ENCODE data around the gene CCDC12. TPM values are rescaled to one million over a fixed set of nuclear protein-coding genes. Genes with fewer than 3 reads are reported as not detected.
A peak's percentile ranks its signal among the peaks of the same experiment; 100 is the strongest.

CCDC12 gene
- polyA plus RNA-seq, 1 of the 3 experiments (the other 2 are of a cell fraction), result 105 TPM

DNA sequence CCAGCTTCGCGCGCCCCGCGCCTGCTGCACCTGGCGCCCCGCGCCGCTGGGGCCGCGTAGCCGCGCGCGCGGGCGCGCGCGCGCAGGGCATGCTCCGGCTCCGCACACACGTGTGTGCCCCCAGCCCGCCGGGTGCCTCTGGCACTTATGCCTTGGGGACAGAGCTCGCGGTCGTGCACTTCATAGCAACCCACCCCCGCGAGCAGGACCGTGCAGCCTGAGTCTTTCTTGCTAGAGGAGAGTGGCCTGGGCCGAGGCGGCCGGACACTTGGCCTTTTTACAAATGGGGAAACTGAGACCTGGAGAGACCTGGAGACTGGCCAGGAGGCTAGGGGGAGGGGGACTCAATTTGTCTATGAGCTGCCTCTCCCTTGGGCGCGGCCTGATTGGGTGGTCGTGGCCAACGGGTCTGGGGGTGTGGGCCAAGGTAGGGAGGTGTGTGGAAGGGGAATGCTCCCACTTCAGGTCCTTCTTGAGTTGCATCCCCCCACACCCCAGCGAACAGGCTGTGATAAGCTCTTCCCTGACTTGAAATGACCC lies 3.5 kb upstream of the CCDC12 start:
- Histone ChIP-seq H2AFZ (ENCODE audit: low read depth) (no peak overlapping the region), H3K9me3 (no peaks in the 10 kb centered on the region), H3K4me2 (peak overlapping the region; percentile 97), H3K27ac (ENCODE audit: low read depth in 2 of 2, low read length in 1 of 2) (peak overlapping the region in 1 of 2 experiments; percentile 13; a peak in 1 of 4 replicates), H4K20me1 (ENCODE audit: insufficient read depth) (peaks cover 10% of the 10 kb centered on the region), H3F3A (replicated peaks; ENCODE audit: insufficient read depth) (no peaks in the 10 kb centered on the region), H3K9me2 (no peaks in the 10 kb centered on the region), H3K9ac (peak overlapping the region; percentile 65), H3K36me3 (replicated peaks in 1 of 2; ENCODE audit: control insufficient read depth in 1 of 2, insufficient read depth in 2 of 2, low read length in 1 of 2) (no peaks in the 10 kb centered on the region), H3K4me3 (ENCODE audit: low read depth in 2 of 2, low read length in 1 of 2) (peak overlapping the region; percentile 65 to 78), H3K79me2 (ENCODE audit: insufficient read depth) (peaks cover 17% of the 10 kb centered on the region), H3K4me1 (ENCODE audit: control insufficient read depth in 1 of 2, insufficient read depth in 2 of 2, low read depth in 1 of 2, low read length in 1 of 2) (peaks cover 3 to 19% of the 10 kb centered on the region in 2 experiments; a peak in 1 of 4 replicates), H3K27me3 (ENCODE audit: insufficient read depth) (no peaks in the 10 kb centered on the region)
- TF ChIP-seq, protein P1, sequence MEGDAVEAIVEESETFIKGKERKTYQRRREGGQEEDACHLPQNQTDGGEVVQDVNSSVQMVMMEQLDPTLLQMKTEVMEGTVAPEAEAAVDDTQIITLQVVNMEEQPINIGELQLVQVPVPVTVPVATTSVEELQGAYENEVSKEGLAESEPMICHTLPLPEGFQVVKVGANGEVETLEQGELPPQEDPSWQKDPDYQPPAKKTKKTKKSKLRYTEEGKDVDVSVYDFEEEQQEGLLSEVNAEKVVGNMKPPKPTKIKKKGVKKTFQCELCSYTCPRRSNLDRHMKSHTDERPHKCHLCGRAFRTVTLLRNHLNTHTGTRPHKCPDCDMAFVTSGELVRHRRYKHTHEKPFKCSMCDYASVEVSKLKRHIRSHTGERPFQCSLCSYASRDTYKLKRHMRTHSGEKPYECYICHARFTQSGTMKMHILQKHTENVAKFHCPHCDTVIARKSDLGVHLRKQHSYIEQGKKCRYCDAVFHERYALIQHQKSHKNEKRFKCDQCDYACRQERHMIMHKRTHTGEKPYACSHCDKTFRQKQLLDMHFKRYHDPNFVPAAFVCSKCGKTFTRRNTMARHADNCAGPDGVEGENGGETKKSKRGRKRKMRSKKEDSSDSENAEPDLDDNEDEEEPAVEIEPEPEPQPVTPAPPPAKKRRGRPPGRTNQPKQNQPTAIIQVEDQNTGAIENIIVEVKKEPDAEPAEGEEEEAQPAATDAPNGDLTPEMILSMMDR (IDR thresholded peaks at IDR 0.05), result no peak
- no peak for TF ChIP-seq NFIC (IDR thresholded peaks at IDR 0.05; ENCODE audit: borderline replicate concordance)
- TF ChIP-seq MXI1 (IDR thresholded peaks at IDR 0.05; ENCODE audit: low read depth, low read length), result peak; percentile 51; the same call in 1 of the 2 replicates
- 20% methylated on average over 4 of the region's 40 CpGs for WGBS (ENCODE audit: low lambda C conversion rate)
- POLR2A ChIA-PET, result interaction anchor here (0.6 to 1.6 kb wide), 6 partner anchors 10 to 151 kb away, joined by 3 to 6 read pairs (median 4); no protein-coding TSS in a partner anchor
- CTCF ChIA-PET, result interaction anchor here (0.9 to 6.8 kb wide), 10 partner anchors 19 to 400 kb away, joined by 3 to 29 read pairs (median 3); partner anchors contain the start of genes MYL3 and PTPN23
- DNase-seq, result no peak

DNA sequence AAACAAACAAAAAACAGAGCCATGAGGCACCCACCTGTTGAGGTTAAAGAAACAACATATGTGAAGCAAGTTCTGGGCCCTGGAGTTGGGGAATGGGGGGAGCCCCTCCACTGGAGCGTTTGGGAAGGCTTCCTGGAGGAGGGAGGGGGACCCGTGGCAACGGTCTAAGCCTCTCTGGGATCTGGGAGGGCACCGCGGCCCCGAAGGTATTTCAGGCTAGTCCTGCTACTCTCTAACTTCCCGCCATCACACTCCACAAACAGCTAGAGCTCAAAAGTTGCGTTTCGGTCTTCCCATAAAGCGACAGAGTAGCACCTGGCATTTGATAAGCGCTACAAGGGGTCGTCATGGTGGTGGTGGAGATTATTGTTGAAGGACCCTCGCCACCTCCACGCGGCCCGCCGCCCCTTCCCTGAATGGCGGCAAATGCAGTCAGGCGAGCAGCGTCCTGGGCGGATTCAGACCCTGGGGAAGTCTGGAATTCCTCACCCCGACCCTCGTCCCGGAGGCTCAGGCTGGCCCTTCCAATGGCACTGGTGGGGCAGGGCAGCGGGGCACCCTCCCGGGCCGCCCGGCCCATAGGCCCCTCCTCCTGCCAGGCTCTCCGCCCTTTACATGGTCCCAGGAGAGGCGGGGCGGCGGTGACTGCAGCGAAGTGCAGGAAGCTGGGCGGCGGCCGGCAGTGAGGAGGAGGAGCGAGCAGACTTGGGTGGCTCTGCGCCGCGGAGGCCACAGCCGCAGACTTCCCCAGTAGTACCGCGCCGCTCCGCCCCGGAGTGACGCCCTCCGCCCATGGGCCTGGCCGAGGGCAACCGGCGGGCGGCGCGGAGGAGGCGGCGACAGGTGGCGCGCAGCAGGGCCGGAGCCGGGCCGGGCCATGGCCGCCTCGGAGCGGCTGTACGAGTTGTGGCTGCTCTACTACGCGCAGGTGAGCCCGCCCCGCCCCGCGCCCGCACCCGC lies 2.7 kb upstream of the CCDC12 start, which contains the start of gene NBEAL2:
NBEAL2 (plus strand) TSS at position 682 of the 960 bp plus-strand sequence; CDS start at position 878, 196 bp downstream.
- Histone ChIP-seq H3K9me3 (no peaks in the 10 kb centered on the region), H3K79me2 (ENCODE audit: insufficient read depth) (peaks cover 24% of the 10 kb centered on the region), H4K20me1 (ENCODE audit: insufficient read depth) (peaks cover 18% of the 10 kb centered on the region), H3K4me3 (ENCODE audit: low read depth in 2 of 2, low read length in 1 of 2) (peak within 1 kb of the TSS; percentile 65 to 78), H3K4me1 (ENCODE audit: control insufficient read depth in 1 of 2, insufficient read depth in 2 of 2, low read depth in 1 of 2, low read length in 1 of 2) (peaks cover 3 to 19% of the 10 kb centered on the region in 2 experiments; a peak in 1 of 4 replicates), H3K9me2 (no peaks in the 10 kb centered on the region), H3K27ac (ENCODE audit: low read depth in 2 of 2, low read length in 1 of 2) (peak within 1 kb of the TSS; percentile 42 to 66; a peak in 2 of 4 replicates), H3K9ac (peak within 1 kb of the TSS; percentile 72), H3F3A (replicated peaks; ENCODE audit: insufficient read depth) (no peaks in the 10 kb centered on the region), H3K4me2 (peak within 1 kb of the TSS; percentile 97), H3K36me3 (replicated peaks in 1 of 2; ENCODE audit: control insufficient read depth in 1 of 2, insufficient read depth in 2 of 2, low read length in 1 of 2) (no peaks in the 10 kb centered on the region), H2AFZ (ENCODE audit: low read depth) (peak within 1 kb of the TSS; percentile 95), H3K27me3 (ENCODE audit: insufficient read depth) (no peaks in the 10 kb centered on the region)
- peak; percentile 95 for DNase-seq
- WGBS (ENCODE audit: low lambda C conversion rate), result 10% methylated on average over 12 of the region's 73 CpGs
- POLR2A ChIA-PET, result interaction anchor here (0.6 to 1.6 kb wide), 8 partner anchors 9 to 151 kb away, joined by 3 to 6 read pairs (median 3); no protein-coding TSS in a partner anchor
- CTCF ChIA-PET, result interaction anchor here (1.0 to 6.8 kb wide), 10 partner anchors 20 to 401 kb away, joined by 3 to 29 read pairs (median 3); partner anchors contain the start of genes MYL3 and PTPN23
- TF ChIP-seq MXI1 (IDR thresholded peaks at IDR 0.05; ENCODE audit: low read depth, low read length) (peak; percentile 60), FOXM1 (IDR thresholded peaks at IDR 0.05; ENCODE audit: low read depth) (no peak), EP300 (IDR thresholded peaks at IDR 0.05; ENCODE audit: borderline replicate concordance in 1 of 2, low read depth in 1 of 2, low read length in 1 of 2) (peak in 1 of 2 experiments; percentile 74; a peak in 1 of 4 replicates), FOXJ3 (CRISPR knock-in tag; IDR thresholded peaks at IDR 0.05) (no peak), NFIC (IDR thresholded peaks at IDR 0.05; ENCODE audit: borderline replicate concordance) (no peak), GABPA (IDR thresholded peaks at IDR 0.05; ENCODE audit: low read depth) (no peak), SMC3 (IDR thresholded peaks at IDR 0.05; ENCODE audit: low read depth, low read length) (0 out of 2 replicates have a peak, but pooled peaks have one; percentile 13), NRF1 (IDR thresholded peaks at IDR 0.05; ENCODE audit: low read depth, low read length) (0 out of 2 replicates have a peak, but pooled peaks have one; percentile 4), TAF1 (IDR thresholded peaks at IDR 0.05; ENCODE audit: borderline replicate concordance, low read depth, low read length) (no peak; the same call in 1 of the 2 replicates), GATA2 (CRISPR knock-in tag; IDR thresholded peaks at IDR 0.05) (no peak), JUND (IDR thresholded peaks at IDR 0.05) (no peak), POLR2AphosphoS5 (IDR thresholded peaks at IDR 0.05; ENCODE audit: low read depth, low read length) (peak; percentile 57; the same call in 1 of the 2 replicates), FOSL2 (IDR thresholded peaks at IDR 0.05; ENCODE audit: borderline replicate concordance, low read depth) (no peak), RAD21 (IDR thresholded peaks at IDR 0.05; ENCODE audit: low read length) (no peak; the same call in 1 of the 2 replicates), CHD2 (IDR thresholded peaks at IDR 0.05; ENCODE audit: low read length, partially characterized antibody) (no peak), YY1 (IDR thresholded peaks at IDR 0.05; ENCODE audit: low read depth) (no peak)
- TF ChIP-seq, protein P2, sequence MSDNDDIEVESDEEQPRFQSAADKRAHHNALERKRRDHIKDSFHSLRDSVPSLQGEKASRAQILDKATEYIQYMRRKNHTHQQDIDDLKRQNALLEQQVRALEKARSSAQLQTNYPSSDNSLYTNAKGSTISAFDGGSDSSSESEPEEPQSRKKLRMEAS (IDR thresholded peaks at IDR 0.05; ENCODE audit: low read depth), result peak; percentile 14; the same call in 1 of the 2 replicates
- TF ChIP-seq, protein P3, sequence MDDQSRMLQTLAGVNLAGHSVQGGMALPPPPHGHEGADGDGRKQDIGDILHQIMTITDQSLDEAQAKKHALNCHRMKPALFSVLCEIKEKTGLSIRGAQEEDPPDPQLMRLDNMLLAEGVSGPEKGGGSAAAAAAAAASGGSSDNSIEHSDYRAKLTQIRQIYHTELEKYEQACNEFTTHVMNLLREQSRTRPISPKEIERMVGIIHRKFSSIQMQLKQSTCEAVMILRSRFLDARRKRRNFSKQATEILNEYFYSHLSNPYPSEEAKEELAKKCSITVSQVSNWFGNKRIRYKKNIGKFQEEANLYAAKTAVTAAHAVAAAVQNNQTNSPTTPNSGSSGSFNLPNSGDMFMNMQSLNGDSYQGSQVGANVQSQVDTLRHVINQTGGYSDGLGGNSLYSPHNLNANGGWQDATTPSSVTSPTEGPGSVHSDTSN (IDR thresholded peaks at IDR 0.05), result no peak
- TF ChIP-seq, protein P1 (IDR thresholded peaks at IDR 0.05), result no peak

Data from SK-N-SH (cell line).